Measurements from ENCODE around the gene ADAM12. TPM values are rescaled to one million over a fixed set of nuclear protein-coding genes. Genes with fewer than 3 reads are reported as not detected.

The ADAM12 gene
- total and polyA plus RNA-seq, 11 donors, result 0.04 to 11.2 (median 0.82) TPM; not detected in 1

DNA sequence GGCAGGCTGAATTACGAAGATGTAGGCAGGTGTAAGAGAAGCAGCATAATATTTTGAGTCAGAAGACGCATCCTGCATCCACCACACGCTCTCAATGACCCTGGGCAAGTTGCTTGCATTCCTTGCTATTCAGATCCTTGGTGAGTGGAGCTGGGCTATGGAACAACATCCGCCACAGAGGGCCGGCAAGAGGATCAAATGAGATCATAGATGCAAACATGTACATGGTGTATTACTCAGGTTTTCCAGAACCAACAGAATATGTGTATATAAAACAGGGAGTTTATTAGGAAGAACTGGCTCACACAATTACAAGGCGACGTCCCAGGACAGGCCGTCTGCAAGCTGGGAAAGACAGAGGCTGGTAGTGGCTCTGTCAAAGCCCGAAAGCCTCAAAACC, 51.5 kb downstream of the ADAM12 start:
- Histone ChIP-seq H3K27me3 (no peaks in the 10 kb centered on the region), H3K4me1 (no peaks in the 10 kb centered on the region), H3K9me3 (no peaks in the 10 kb centered on the region), H3K4me3 (no peak overlapping the region), H3K36me3 (no peaks in the 10 kb centered on the region), H3K27ac (no peak overlapping the region)
- no peak for TF ChIP-seq POLR2A (IDR thresholded peaks at IDR 0.05)
- TF ChIP-seq, protein P1, sequence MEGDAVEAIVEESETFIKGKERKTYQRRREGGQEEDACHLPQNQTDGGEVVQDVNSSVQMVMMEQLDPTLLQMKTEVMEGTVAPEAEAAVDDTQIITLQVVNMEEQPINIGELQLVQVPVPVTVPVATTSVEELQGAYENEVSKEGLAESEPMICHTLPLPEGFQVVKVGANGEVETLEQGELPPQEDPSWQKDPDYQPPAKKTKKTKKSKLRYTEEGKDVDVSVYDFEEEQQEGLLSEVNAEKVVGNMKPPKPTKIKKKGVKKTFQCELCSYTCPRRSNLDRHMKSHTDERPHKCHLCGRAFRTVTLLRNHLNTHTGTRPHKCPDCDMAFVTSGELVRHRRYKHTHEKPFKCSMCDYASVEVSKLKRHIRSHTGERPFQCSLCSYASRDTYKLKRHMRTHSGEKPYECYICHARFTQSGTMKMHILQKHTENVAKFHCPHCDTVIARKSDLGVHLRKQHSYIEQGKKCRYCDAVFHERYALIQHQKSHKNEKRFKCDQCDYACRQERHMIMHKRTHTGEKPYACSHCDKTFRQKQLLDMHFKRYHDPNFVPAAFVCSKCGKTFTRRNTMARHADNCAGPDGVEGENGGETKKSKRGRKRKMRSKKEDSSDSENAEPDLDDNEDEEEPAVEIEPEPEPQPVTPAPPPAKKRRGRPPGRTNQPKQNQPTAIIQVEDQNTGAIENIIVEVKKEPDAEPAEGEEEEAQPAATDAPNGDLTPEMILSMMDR (IDR thresholded peaks at IDR 0.05), result no peak
- 81 to 89% (median 84%) methylated on average over 9 of the region's 9 CpGs for WGBS, 4 donors
- DNase-seq (no peak), ATAC-seq (no peak)
- intact Hi-C loops (cut with DNase I), result no loop called here

DNA sequence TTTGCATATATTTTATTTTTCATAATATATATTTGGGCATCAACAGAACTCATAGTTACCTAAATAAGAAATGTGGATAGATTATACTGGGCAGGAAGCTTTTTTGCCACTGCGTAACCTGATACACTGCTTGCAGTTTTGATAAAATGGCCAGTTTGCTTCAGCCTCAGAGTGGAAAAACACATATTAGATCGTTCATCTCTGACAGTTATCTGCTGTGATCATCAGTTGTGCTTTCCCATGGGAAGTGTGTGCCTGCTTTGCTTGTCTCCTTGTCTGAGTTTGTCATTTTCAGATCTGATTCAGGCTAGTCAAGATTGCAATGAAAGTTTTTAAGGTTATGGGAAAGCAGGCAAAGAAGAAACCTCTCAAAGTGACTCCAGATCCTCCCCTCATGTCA, 54.0 kb downstream of the ADAM12 start:
- Histone ChIP-seq H3K27me3 (no peaks in the 10 kb centered on the region), H3K4me3 (no peak overlapping the region), H3K9me3 (no peaks in the 10 kb centered on the region), H3K4me1 (no peaks in the 10 kb centered on the region), H3K27ac (no peak overlapping the region), H3K36me3 (no peaks in the 10 kb centered on the region)
- DNase-seq, result no peak
- intact Hi-C loops (cut with DNase I), result no loop called here
- no peak for ATAC-seq
- TF ChIP-seq, protein P1 (IDR thresholded peaks at IDR 0.05), result no peak
- no peak for TF ChIP-seq POLR2A (IDR thresholded peaks at IDR 0.05)
- 61 to 65% (median 64%) methylated on average over 2 of the region's 2 CpGs for WGBS, 4 donors

DNA sequence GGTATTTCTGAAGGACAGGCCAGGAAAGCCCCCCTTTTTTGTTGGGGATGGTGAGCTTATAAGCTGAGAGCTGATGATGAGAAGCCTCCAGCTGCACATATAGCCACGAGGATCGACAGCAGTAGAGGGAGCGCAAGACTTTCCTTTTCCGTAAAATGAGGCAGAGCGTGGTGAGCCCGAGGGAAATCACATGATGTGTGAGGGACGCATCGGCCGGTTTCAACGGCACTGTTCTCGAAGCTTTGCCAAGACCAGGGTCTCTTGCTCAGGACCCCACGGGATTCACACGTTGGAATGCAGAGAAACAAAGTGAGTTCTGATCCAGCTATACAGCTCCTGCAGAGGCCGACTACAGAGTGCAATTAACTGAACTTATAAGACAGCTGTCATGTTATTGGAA, 55.7 kb downstream of the ADAM12 start:
- H3K4me1 ChIP-seq, result no peaks in the 10 kb centered on the region
- DNase-seq (no peak), ATAC-seq (no peak)
- no peaks in the 10 kb centered on the region for H3K36me3 ChIP-seq
- intact Hi-C loops (cut with DNase I), result no loop called here
- H3K27ac ChIP-seq, result no peak overlapping the region
- H3K9me3 ChIP-seq, result no peaks in the 10 kb centered on the region
- H3K4me3 ChIP-seq, result no peak overlapping the region
- 83 to 88% (median 86%) methylated on average over 14 of the region's 14 CpGs for WGBS, 4 donors
- no peaks in the 10 kb centered on the region for H3K27me3 ChIP-seq
- TF ChIP-seq, protein P1 (IDR thresholded peaks at IDR 0.05), result no peak
- TF ChIP-seq POLR2A (IDR thresholded peaks at IDR 0.05), result no peak

DNA sequence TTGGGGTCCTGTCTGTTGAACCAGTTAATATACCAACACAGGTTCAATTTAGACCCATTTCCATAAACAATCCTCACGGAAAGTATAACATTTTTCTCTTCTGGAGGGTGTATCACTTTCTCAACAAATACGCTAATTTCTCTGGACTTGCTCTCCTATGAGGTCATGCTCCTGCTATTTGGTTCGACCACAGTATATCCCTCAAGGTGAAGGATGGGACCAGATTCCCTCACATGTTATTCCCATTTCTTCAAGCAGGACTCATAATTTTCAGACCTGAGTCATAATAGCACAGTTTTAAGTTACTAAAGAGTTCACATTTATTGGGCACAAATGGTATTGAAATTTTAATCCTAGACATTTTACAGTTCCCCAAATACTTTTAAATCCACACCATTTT, 57.2 kb downstream of the ADAM12 start:
- Histone ChIP-seq H3K9me3 (no peaks in the 10 kb centered on the region), H3K4me1 (no peaks in the 10 kb centered on the region), H3K27ac (no peak overlapping the region), H3K27me3 (no peaks in the 10 kb centered on the region), H3K4me3 (no peak overlapping the region), H3K36me3 (no peaks in the 10 kb centered on the region)
- DNase-seq (no peak), ATAC-seq (no peak)
- intact Hi-C loops (cut with DNase I), result no loop called here
- TF ChIP-seq, protein P1 (IDR thresholded peaks at IDR 0.05), result no peak
- no peak for TF ChIP-seq POLR2A (IDR thresholded peaks at IDR 0.05)
- WGBS, 4 donors, result 87 to 93% (median 88%) methylated on average over 3 of the region's 3 CpGs
